ENCODE measurements around the gene POM121L2.
"Not testable (repeated sequence)": the region's sequence is repeated elsewhere in the genome, so short reads cannot be mapped to it uniquely, and the experiment has no call there.

POM121L2 gene

GRCh38 chr6:27281569-27281968, 30.5 kb downstream of the POM121L2 start:
- Histone ChIP-seq H3K27ac (ENCODE audit: insufficient read depth, low read length, poor library complexity, severe bottlenecking) (no peak overlapping the region), H3K4me1 (ENCODE audit: control insufficient read depth, insufficient read depth, low read length, poor library complexity, severe bottlenecking) (no peaks in the 10 kb centered on the region), H3K27me3 (replicated peaks; ENCODE audit: control insufficient read depth, insufficient read depth, low read length, poor library complexity, severe bottlenecking) (peaks cover 67% of the 10 kb centered on the region), H3K9me3 (ENCODE audit: control insufficient read depth, low read length) (peaks cover 3% of the 10 kb centered on the region), H3K4me3 (ENCODE audit: insufficient read depth, low read depth, low read length, poor library complexity, severe bottlenecking) (no peak overlapping the region), H3K36me3 (ENCODE audit: control insufficient read depth, insufficient read depth, low read length) (no peaks in the 10 kb centered on the region)
- no peak for DNase-seq

GRCh38 chr6:27281105-27281539, 31.0 kb downstream of the POM121L2 start:
- Histone ChIP-seq H3K4me1 (ENCODE audit: control insufficient read depth, insufficient read depth, low read length, poor library complexity, severe bottlenecking) (no peaks in the 10 kb centered on the region), H3K36me3 (ENCODE audit: control insufficient read depth, insufficient read depth, low read length) (no peaks in the 10 kb centered on the region), H3K4me3 (ENCODE audit: insufficient read depth, low read depth, low read length, poor library complexity, severe bottlenecking) (no peak overlapping the region), H3K27me3 (replicated peaks; ENCODE audit: control insufficient read depth, insufficient read depth, low read length, poor library complexity, severe bottlenecking) (peaks cover 64% of the 10 kb centered on the region), H3K27ac (ENCODE audit: insufficient read depth, low read length, poor library complexity, severe bottlenecking) (no peak overlapping the region), H3K9me3 (ENCODE audit: control insufficient read depth, low read length) (peaks cover 3% of the 10 kb centered on the region)
- no peak for DNase-seq

- no peaks in the 10 kb centered on the region for H3K36me3 ChIP-seq (ENCODE audit: control insufficient read depth, insufficient read depth, low read length)
Observed at GRCh38 chr6:27280540-27281000, 31.5 kb downstream of the POM121L2 start.

GRCh38 chr6:27280064-27280539, 32.0 kb downstream of the POM121L2 start:
- Histone ChIP-seq H3K36me3 (ENCODE audit: control insufficient read depth, insufficient read depth, low read length) (no peaks in the 10 kb centered on the region), H3K27ac (ENCODE audit: insufficient read depth, low read length, poor library complexity, severe bottlenecking) (no peak overlapping the region), H3K4me3 (ENCODE audit: insufficient read depth, low read depth, low read length, poor library complexity, severe bottlenecking) (no peak overlapping the region), H3K9me3 (ENCODE audit: control insufficient read depth, low read length) (peaks cover 3% of the 10 kb centered on the region), H3K4me1 (ENCODE audit: control insufficient read depth, insufficient read depth, low read length, poor library complexity, severe bottlenecking) (no peaks in the 10 kb centered on the region), H3K27me3 (replicated peaks; ENCODE audit: control insufficient read depth, insufficient read depth, low read length, poor library complexity, severe bottlenecking) (peaks cover 61% of the 10 kb centered on the region)
- no peak for DNase-seq

More at GRCh38 chr6:27280540-27281000, 31.5 kb downstream of the POM121L2 start:
- Histone ChIP-seq H3K27me3 (replicated peaks; ENCODE audit: control insufficient read depth, insufficient read depth, low read length, poor library complexity, severe bottlenecking) (peaks cover 64% of the 10 kb centered on the region), H3K4me1 (ENCODE audit: control insufficient read depth, insufficient read depth, low read length, poor library complexity, severe bottlenecking) (no peaks in the 10 kb centered on the region), H3K4me3 (ENCODE audit: insufficient read depth, low read depth, low read length, poor library complexity, severe bottlenecking) (no peak overlapping the region), H3K9me3 (ENCODE audit: control insufficient read depth, low read length) (peaks cover 3% of the 10 kb centered on the region), H3K27ac (ENCODE audit: insufficient read depth, low read length, poor library complexity, severe bottlenecking) (no peak overlapping the region)
- no peak for DNase-seq

GRCh38 chr6:27279513-27280063, 32.5 kb downstream of the POM121L2 start:
- Histone ChIP-seq H3K36me3 (ENCODE audit: control insufficient read depth, insufficient read depth, low read length) (no peaks in the 10 kb centered on the region), H3K4me3 (ENCODE audit: insufficient read depth, low read depth, low read length, poor library complexity, severe bottlenecking) (no peak overlapping the region), H3K9me3 (ENCODE audit: control insufficient read depth, low read length) (peaks cover 3% of the 10 kb centered on the region), H3K27ac (ENCODE audit: insufficient read depth, low read length, poor library complexity, severe bottlenecking) (no peak overlapping the region), H3K27me3 (replicated peaks; ENCODE audit: control insufficient read depth, insufficient read depth, low read length, poor library complexity, severe bottlenecking) (peaks cover 61% of the 10 kb centered on the region), H3K4me1 (ENCODE audit: control insufficient read depth, insufficient read depth, low read length, poor library complexity, severe bottlenecking) (no peaks in the 10 kb centered on the region)
- DNase-seq: no peak

- Histone ChIP-seq H3K27ac (ENCODE audit: insufficient read depth, low read length, poor library complexity, severe bottlenecking) (no peak overlapping the region), H3K9me3 (ENCODE audit: control insufficient read depth, low read length) (no peaks in the 10 kb centered on the region), H3K4me3 (ENCODE audit: insufficient read depth, low read depth, low read length, poor library complexity, severe bottlenecking) (no peak overlapping the region), H3K4me1 (ENCODE audit: control insufficient read depth, insufficient read depth, low read length, poor library complexity, severe bottlenecking) (no peaks in the 10 kb centered on the region), H3K36me3 (ENCODE audit: control insufficient read depth, insufficient read depth, low read length) (no peaks in the 10 kb centered on the region), H3K27me3 (replicated peaks; ENCODE audit: control insufficient read depth, insufficient read depth, low read length, poor library complexity, severe bottlenecking) (peaks cover 25% of the 10 kb centered on the region)
- no peak for DNase-seq
Observed at GRCh38 chr6:27275025-27275956, 36.8 kb downstream of the POM121L2 start.

GRCh38 chr6:27273783-27274182, 38.3 kb downstream of the POM121L2 start:
- no peaks in the 10 kb centered on the region for H3K9me3 ChIP-seq (ENCODE audit: control insufficient read depth, low read length)
- H3K4me3 ChIP-seq (ENCODE audit: insufficient read depth, low read depth, low read length, poor library complexity, severe bottlenecking): no peak overlapping the region
- no peaks in the 10 kb centered on the region for H3K36me3 ChIP-seq (ENCODE audit: control insufficient read depth, insufficient read depth, low read length)
- no peaks in the 10 kb centered on the region for H3K4me1 ChIP-seq (ENCODE audit: control insufficient read depth, insufficient read depth, low read length, poor library complexity, severe bottlenecking)
- DNase-seq: no peak
- no peak overlapping the region for H3K27ac ChIP-seq (ENCODE audit: insufficient read depth, low read length, poor library complexity, severe bottlenecking)
- peaks cover 16% of the 10 kb centered on the region for H3K27me3 ChIP-seq (replicated peaks; ENCODE audit: control insufficient read depth, insufficient read depth, low read length, poor library complexity, severe bottlenecking)

- DNase-seq: no peak
- Histone ChIP-seq H3K27me3 (replicated peaks; ENCODE audit: control insufficient read depth, insufficient read depth, low read length, poor library complexity, severe bottlenecking) (peaks cover 8% of the 10 kb centered on the region), H3K4me3 (ENCODE audit: insufficient read depth, low read depth, low read length, poor library complexity, severe bottlenecking) (no peak overlapping the region), H3K36me3 (ENCODE audit: control insufficient read depth, insufficient read depth, low read length) (no peaks in the 10 kb centered on the region), H3K4me1 (ENCODE audit: control insufficient read depth, insufficient read depth, low read length, poor library complexity, severe bottlenecking) (no peaks in the 10 kb centered on the region), H3K9me3 (ENCODE audit: control insufficient read depth, low read length) (no peaks in the 10 kb centered on the region), H3K27ac (ENCODE audit: insufficient read depth, low read length, poor library complexity, severe bottlenecking) (no peak overlapping the region)
Observed at GRCh38 chr6:27268803-27269202, 43.3 kb downstream of the POM121L2 start.

GRCh38 chr6:27267857-27268434, 44.1 kb downstream of the POM121L2 start:
- no peaks in the 10 kb centered on the region for H3K9me3 ChIP-seq (ENCODE audit: control insufficient read depth, low read length)
- no peaks in the 10 kb centered on the region for H3K4me1 ChIP-seq (ENCODE audit: control insufficient read depth, insufficient read depth, low read length, poor library complexity, severe bottlenecking)
- no peak overlapping the region for H3K4me3 ChIP-seq (ENCODE audit: insufficient read depth, low read depth, low read length, poor library complexity, severe bottlenecking)
- no peak overlapping the region for H3K27ac ChIP-seq (ENCODE audit: insufficient read depth, low read length, poor library complexity, severe bottlenecking)
- no peaks in the 10 kb centered on the region for H3K36me3 ChIP-seq (ENCODE audit: control insufficient read depth, insufficient read depth, low read length)
- peaks cover 8% of the 10 kb centered on the region for H3K27me3 ChIP-seq (replicated peaks; ENCODE audit: control insufficient read depth, insufficient read depth, low read length, poor library complexity, severe bottlenecking)
- DNase-seq: no peak

- H3K27me3 ChIP-seq (replicated peaks; ENCODE audit: control insufficient read depth, insufficient read depth, low read length, poor library complexity, severe bottlenecking); H3K4me1 ChIP-seq (ENCODE audit: control insufficient read depth, insufficient read depth, low read length, poor library complexity, severe bottlenecking); H3K27ac ChIP-seq (ENCODE audit: insufficient read depth, low read length, poor library complexity, severe bottlenecking); H3K9me3 ChIP-seq (ENCODE audit: control insufficient read depth, low read length); H3K36me3 ChIP-seq (ENCODE audit: control insufficient read depth, insufficient read depth, low read length); H3K4me3 ChIP-seq (ENCODE audit: insufficient read depth, low read depth, low read length, poor library complexity, severe bottlenecking); DNase-seq: not testable (repeated sequence)
Observed at GRCh38 chr6:27267003-27267402, 45.1 kb downstream of the POM121L2 start.
